Measurements from ENCODE around the gene GAST.

DNA sequence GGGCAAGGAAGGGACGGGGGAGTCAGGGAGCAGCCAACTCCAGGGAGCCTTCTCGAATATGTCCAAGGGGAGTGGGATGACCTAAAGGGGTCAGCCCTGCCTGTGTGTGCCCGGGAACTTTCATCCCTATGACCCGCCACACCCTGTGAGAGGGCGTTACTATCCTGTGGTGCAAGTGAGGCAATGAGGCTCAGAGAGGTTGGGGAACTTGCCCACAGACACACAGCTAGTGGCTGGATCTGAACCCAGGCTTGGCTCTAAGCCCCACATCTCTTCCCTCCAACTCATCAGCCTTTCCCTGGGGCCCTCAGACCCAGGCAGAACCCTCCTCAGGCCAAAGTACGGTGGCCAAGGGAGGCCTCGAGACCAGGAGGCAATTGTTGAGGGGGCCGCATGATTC lies 51.2 kb downstream of the GAST start:
- TF ChIP-seq, protein P1, sequence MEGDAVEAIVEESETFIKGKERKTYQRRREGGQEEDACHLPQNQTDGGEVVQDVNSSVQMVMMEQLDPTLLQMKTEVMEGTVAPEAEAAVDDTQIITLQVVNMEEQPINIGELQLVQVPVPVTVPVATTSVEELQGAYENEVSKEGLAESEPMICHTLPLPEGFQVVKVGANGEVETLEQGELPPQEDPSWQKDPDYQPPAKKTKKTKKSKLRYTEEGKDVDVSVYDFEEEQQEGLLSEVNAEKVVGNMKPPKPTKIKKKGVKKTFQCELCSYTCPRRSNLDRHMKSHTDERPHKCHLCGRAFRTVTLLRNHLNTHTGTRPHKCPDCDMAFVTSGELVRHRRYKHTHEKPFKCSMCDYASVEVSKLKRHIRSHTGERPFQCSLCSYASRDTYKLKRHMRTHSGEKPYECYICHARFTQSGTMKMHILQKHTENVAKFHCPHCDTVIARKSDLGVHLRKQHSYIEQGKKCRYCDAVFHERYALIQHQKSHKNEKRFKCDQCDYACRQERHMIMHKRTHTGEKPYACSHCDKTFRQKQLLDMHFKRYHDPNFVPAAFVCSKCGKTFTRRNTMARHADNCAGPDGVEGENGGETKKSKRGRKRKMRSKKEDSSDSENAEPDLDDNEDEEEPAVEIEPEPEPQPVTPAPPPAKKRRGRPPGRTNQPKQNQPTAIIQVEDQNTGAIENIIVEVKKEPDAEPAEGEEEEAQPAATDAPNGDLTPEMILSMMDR (conservative IDR thresholded peaks at IDR 0.05 in 1 of 2, IDR thresholded peaks at IDR 0.05 in 1 of 2; ENCODE audit: low read depth in 1 of 2, low read length in 2 of 2), result no peak
- TF ChIP-seq EZH2 (IDR thresholded peaks at IDR 0.05; ENCODE audit: low read length, missing control alignments), result no peak

All from fibroblast of lung (primary cell).